22Rv1 (cell line): ENCODE results near the gene COL6A3.

Source experiments
- H3K27ac ChIP-seq: fragments of 450-650 bp; 2 replicates; pipeline ENCODE4 v1.5.1; 2017
- CTCF ChIP-seq: fragments of 450-650 bp; IDR thresholded peaks from 2 replicates; pipeline ENCODE4 v1.5.1; 2017; ENCODE audit warnings: mild to moderate bottlenecking
- ZFX ChIP-seq: fragments of 450-650 bp; IDR thresholded peaks from 2 replicates; pipeline ENCODE4 v1.6.1; 2017; ENCODE audit warnings: antibody characterized with exemption, borderline replicate concordance

COL6A3 gene

GRCh38 chr2:237301595-237301994 is 112.4 kb downstream of the COL6A3 start:
- no peak overlapping the region for H3K27ac ChIP-seq
- no peak for TF ChIP-seq ZFX
- no peak for TF ChIP-seq CTCF

GRCh38 chr2:237300739-237301138 is 113.2 kb downstream of the COL6A3 start:
- H3K27ac ChIP-seq, result no peak overlapping the region
- TF ChIP-seq CTCF (no peak), ZFX (no peak)

GRCh38 chr2:237299906-237300305 is 114.1 kb downstream of the COL6A3 start:
- TF ChIP-seq ZFX (no peak), CTCF (no peak)
- H3K27ac ChIP-seq, result no peak overlapping the region

GRCh38 chr2:237298151-237299118 is 115.5 kb downstream of the COL6A3 start:
- H3K27ac ChIP-seq, result no peak overlapping the region
- no peak for TF ChIP-seq ZFX
- no peak for TF ChIP-seq CTCF

- no peak overlapping the region for H3K27ac ChIP-seq
Observed at GRCh38 chr2:237297421-237298150, 116.4 kb downstream of the COL6A3 start.

GRCh38 chr2:237296756-237297155 is 117.2 kb downstream of the COL6A3 start:
- no peak for TF ChIP-seq ZFX
- TF ChIP-seq CTCF, result no peak
- H3K27ac ChIP-seq, result no peak overlapping the region

More at GRCh38 chr2:237297421-237298150, 116.4 kb downstream of the COL6A3 start:
- TF ChIP-seq ZFX, result no peak
- TF ChIP-seq CTCF, result no peak
